HCT116 (cell line): ENCODE measurements around the gene GRIK5. TPM values are rescaled to one million over a fixed set of nuclear protein-coding genes. Genes with fewer than 3 reads are reported as not detected.

Source experiments
- ATAC-seq: fragments of 200-7000 bp; cut with Tn5 transposase; 2 replicates; pipeline ENCODE4 v1.9.1; 2020; ENCODE audit warnings: mild to moderate bottlenecking, moderate library complexity
- BruUV-seq: library from RNA; stranded (reverse); fragments of 400-500 nt; replicated peaks from 2 replicates; lab custom pipeline; 2021; lab: Mats Ljungman, UMichigan
- CTCF ChIA-PET: fragments of 300-600 bp; sonication (Branson Sonifier 250); formaldehyde crosslinking; loops from one replicate; lab custom pipeline; 2021; ENCODE audit warnings: antibody characterized with exemption; lab: Charles Lee
- POLR2A ChIA-PET: fragments of 300-600, 350-600 bp; sonication (Branson Sonifier 250); formaldehyde crosslinking; loops from one replicate; lab custom pipeline; 2021; ENCODE audit warnings: antibody characterized with exemption; lab: Charles Lee
- RAD21 ChIA-PET, 2 experiments: fragments of 300-600 bp; sonication (Branson Sonifier 250); formaldehyde crosslinking; loops; one replicate each; lab custom pipeline; 2023; ENCODE audit warnings: low total read pairs in 2 of 2; ENCODE audit not compliant: uncharacterized antibody in 2 of 2, unreplicated experiment in 2 of 2, low non-redundant PET in 1 of 2; lab: Charles Lee
- DNase-seq: peaks from one replicate; pipeline ENCODE4 v3.0.0-alpha.2; 2010; ENCODE audit warnings: low read depth, low spot score
- H2AFZ ChIP-seq: fragments of 200-600 bp; shearing (Covaris generic), sonication (generic); 2 replicates; pipeline ENCODE4 v1.6.1; 2017; ENCODE audit warnings: low read depth, mixed run types, mixed read lengths, antibody characterized with exemption, low read length; ENCODE audit not compliant: poor library complexity, severe bottlenecking
- H3K27ac ChIP-seq: 2 replicates; pipeline ENCODE4 v1.5.1; 2012; ENCODE audit warnings: low read depth, low read length
- H3K27me3 ChIP-seq: fragments of 200-600 bp; sonication (generic); 2 replicates; pipeline ENCODE4 v1.6.1; 2016; ENCODE audit warnings: mixed run types, low read length, mixed read lengths; ENCODE audit not compliant: insufficient read depth
- H3K36me3 ChIP-seq, 2 experiments: fragments of 200-500 bp in 1 of 2; fragments of 200-600 bp in 1 of 2; sonication (Bioruptor generic) in 1 of 2; sonication (generic) in 1 of 2; 2 replicates each; pipeline versions ENCODE4 v1.5.1 to v1.6.1; 2014 to 2016; ENCODE audit warnings: low read length in 2 of 2, inconsistent platforms in 1 of 2, mixed read lengths in 1 of 2, mixed run types in 1 of 2; ENCODE audit not compliant: insufficient read depth in 2 of 2, control insufficient read depth in 1 of 2
- H3K4me1 ChIP-seq, 2 experiments: fragments of 200-600 bp in 1 of 2; sonication (generic) in 1 of 2; 2 replicates each; pipeline versions ENCODE4 v1.5.1 to v1.6.1; 2012 to 2017; ENCODE audit warnings: low read length in 2 of 2, inconsistent platforms in 1 of 2, mild to moderate bottlenecking in 1 of 2, mixed read lengths in 1 of 2, mixed run types in 1 of 2, moderate library complexity in 1 of 2; ENCODE audit not compliant: insufficient read depth in 2 of 2, control insufficient read depth in 1 of 2
- H3K4me2 ChIP-seq: fragments of 200-600 bp; sonication (generic); 2 replicates; pipeline ENCODE4 v1.6.1; 2017; ENCODE audit warnings: mixed run types, low read length, mixed read lengths
- H3K4me3 ChIP-seq, 2 experiments: fragments of 200-600 bp in 1 of 2; sonication (generic) in 1 of 2; replicated peaks in 1 of 2; 2 replicates each; pipeline ENCODE4 v1.5.1; 2011 to 2016; ENCODE audit warnings: low read length in 2 of 2, control low read depth in 1 of 2, low read depth in 1 of 2, mild to moderate bottlenecking in 1 of 2, mixed read lengths in 1 of 2, mixed run types in 1 of 2
- H3K79me2 ChIP-seq: fragments of 200-600 bp; sonication (generic); 2 replicates; pipeline ENCODE4 v1.6.1; 2017; ENCODE audit warnings: mild to moderate bottlenecking, mixed run types, low read length, moderate library complexity, mixed read lengths; ENCODE audit not compliant: insufficient read depth
- H3K9ac ChIP-seq: fragments of 200-600 bp; sonication (generic); 2 replicates; pipeline ENCODE4 v1.6.1; 2016; ENCODE audit warnings: low read length, mixed read lengths
- H3K9me2 ChIP-seq: fragments of 200-600 bp; sonication (generic), shearing (Covaris generic); 2 replicates; pipeline ENCODE4 v1.6.1; 2017; ENCODE audit warnings: mixed run types, mild to moderate bottlenecking, moderate library complexity; ENCODE audit not compliant: insufficient read depth
- H3K9me3 ChIP-seq, 2 experiments: fragments of 200-500 bp in 1 of 2; fragments of 200-600 bp in 1 of 2; sonication (Bioruptor generic) in 1 of 2; sonication (generic) in 1 of 2; 2 replicates each; pipeline ENCODE4 v1.6.1; 2014 to 2017; ENCODE audit warnings: low read length in 2 of 2, mixed read lengths in 2 of 2, inconsistent platforms in 1 of 2, low read depth in 1 of 2, mild to moderate bottlenecking in 1 of 2, mixed run types in 1 of 2, moderate library complexity in 1 of 2; ENCODE audit not compliant: control insufficient read depth in 1 of 2, insufficient read depth in 1 of 2
- H4K20me1 ChIP-seq: fragments of 200-600 bp; sonication (generic), shearing (Covaris generic); 2 replicates; pipeline ENCODE4 v1.6.1; 2017; ENCODE audit warnings: mixed run types, mild to moderate bottlenecking, moderate library complexity; ENCODE audit not compliant: insufficient read depth
- ATF3 ChIP-seq: IDR thresholded peaks from 2 replicates; pipeline ENCODE4 v1.6.1; 2012
- CBX3 ChIP-seq: IDR thresholded peaks from 2 replicates; pipeline ENCODE4 v1.6.1; 2012; ENCODE audit warnings: low read depth
- CEBPB ChIP-seq: IDR thresholded peaks from 2 replicates; pipeline ENCODE4 v1.6.1; 2012; ENCODE audit warnings: low read depth
- CTCF ChIP-seq, 3 experiments: fragments of 200-600 bp in 1 of 3; sonication (generic) in 1 of 3; IDR thresholded peaks in 2 of 3; conservative IDR thresholded peaks in 1 of 3; 2 replicates each; pipeline ENCODE4 v1.5.1; 2012 to 2017; ENCODE audit warnings: low read depth in 2 of 3, low read length in 2 of 3, antibody characterized with exemption in 1 of 3, borderline replicate concordance in 1 of 3, control low read depth in 1 of 3, mild to moderate bottlenecking in 1 of 3, mixed read lengths in 1 of 3, mixed run types in 1 of 3, moderate library complexity in 1 of 3; ENCODE audit not compliant: insufficient read depth in 1 of 3
- EGR1 ChIP-seq: IDR thresholded peaks from 2 replicates; pipeline ENCODE4 v1.6.1; 2012; ENCODE audit warnings: low read depth
- ELF1 ChIP-seq: IDR thresholded peaks from 2 replicates; pipeline ENCODE4 v1.6.1; 2012; ENCODE audit warnings: low read depth, borderline replicate concordance
- EZH2 ChIP-seq: fragments of 200-600 bp; sonication (generic); IDR thresholded peaks from 2 replicates; pipeline ENCODE4 v1.6.1; 2017; ENCODE audit warnings: antibody characterized with exemption, mixed run types
- EZH2phosphoT487 ChIP-seq: fragments of 200-600 bp; IDR thresholded peaks from 2 replicates; pipeline ENCODE4 v1.6.1; 2018; ENCODE audit warnings: antibody characterized with exemption, borderline replicate concordance
- FOSL1 ChIP-seq: IDR thresholded peaks from 2 replicates; pipeline ENCODE4 v1.6.1; 2012; ENCODE audit warnings: low read depth
- JUND ChIP-seq: IDR thresholded peaks from 2 replicates; pipeline ENCODE4 v1.6.1; 2012
- MAX ChIP-seq: IDR thresholded peaks from 2 replicates; pipeline ENCODE4 v1.6.1; 2012
- POLR2A ChIP-seq: IDR thresholded peaks from 2 replicates; pipeline ENCODE4 v1.7.0; 2011; ENCODE audit warnings: borderline replicate concordance; ENCODE audit not compliant: insufficient read depth, insufficient read length; ENCODE audit errors: extremely low read depth
- POLR2AphosphoS5 ChIP-seq: IDR thresholded peaks from 2 replicates; pipeline ENCODE4 v1.6.1; 2011; ENCODE audit warnings: mild to moderate bottlenecking, low read depth, low read length, moderate library complexity
- RAD21 ChIP-seq: IDR thresholded peaks from 2 replicates; pipeline ENCODE4 v1.6.1; 2012; ENCODE audit warnings: low read depth, mild to moderate bottlenecking
- SIN3A ChIP-seq: IDR thresholded peaks from 2 replicates; pipeline ENCODE4 v1.6.1; 2012; ENCODE audit warnings: low read depth
- SRF ChIP-seq: IDR thresholded peaks from 2 replicates; pipeline ENCODE4 v1.6.1; 2012; ENCODE audit warnings: low read depth
- TCF7L2 ChIP-seq: IDR thresholded peaks from 2 replicates; pipeline ENCODE4 v1.7.0; 2011; ENCODE audit warnings: borderline replicate concordance, inconsistent platforms; ENCODE audit not compliant: insufficient read depth, insufficient read length; ENCODE audit errors: extremely low read depth
- YY1 ChIP-seq: IDR thresholded peaks from 2 replicates; pipeline ENCODE4 v1.6.1; 2011; ENCODE audit warnings: low read length, low read depth, moderate library complexity, mild to moderate bottlenecking; ENCODE audit not compliant: insufficient replicate concordance; ENCODE audit errors: extremely low read depth
- ZFX ChIP-seq: fragments of 450-650 bp; IDR thresholded peaks from 2 replicates; pipeline ENCODE4 v1.6.1; 2017
- intact Hi-C: fragments of 100-400 bp; cut with micrococcal nuclease; formaldehyde crosslinking; loops from 2 replicates; pipeline ENCODE4 v1.10.0; 2022
- total RNA-seq: library from RNA; stranded (reverse); gene quantifications from one replicate; pipeline ENCODE4 v1.2.1, GENCODE V29; 2021; ENCODE audit not compliant: unreplicated experiment
- TF ChIP-seq, protein P1 (sequence below): IDR thresholded peaks from 2 replicates; pipeline ENCODE4 v1.6.1; 2012; ENCODE audit warnings: low read depth

The GRIK5 gene
- total RNA-seq, 1 experiment from 2014 or later, result 1.7 TPM

DNA sequence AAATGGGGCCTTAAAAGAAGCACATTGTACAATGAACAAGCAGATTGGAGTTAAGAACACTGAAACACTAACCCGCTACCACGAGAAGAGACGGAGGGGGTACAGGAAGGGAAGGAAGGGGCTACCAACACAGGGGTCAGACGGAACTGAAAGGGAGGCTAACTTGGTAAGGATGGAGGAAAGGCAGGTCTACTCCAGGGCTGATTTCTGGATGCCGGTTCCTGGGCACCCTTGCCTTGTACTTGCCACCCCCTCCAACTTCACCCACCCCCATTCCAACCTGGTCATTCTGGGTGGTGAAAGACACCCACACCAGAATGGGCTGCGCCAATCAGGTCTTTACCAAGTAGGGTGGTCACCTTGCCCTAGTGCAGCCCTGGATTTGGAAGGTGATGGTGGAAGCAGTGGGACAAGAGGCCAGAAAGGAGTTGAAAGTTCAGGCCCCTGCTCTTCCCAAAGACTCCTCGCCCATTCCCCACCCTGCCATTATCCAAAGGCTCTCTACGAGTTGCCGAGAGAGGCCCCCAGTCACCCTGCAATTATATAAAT lies 16.3 kb upstream of the GRIK5 start:
- Histone ChIP-seq H3K79me2 (peaks cover 2% of the 10 kb centered on the region; the same call in 1 of the 2 replicates), H3K36me3 (peaks cover 3 to 5% of the 10 kb centered on the region in 2 experiments; a peak in 3 of 4 replicates), H3K4me3 (no peak overlapping the region), H3K27me3 (no peaks in the 10 kb centered on the region), H3K4me2 (no peak overlapping the region), H3K9me3 (no peaks in the 10 kb centered on the region), H4K20me1 (peaks cover 3% of the 10 kb centered on the region; the same call in 1 of the 2 replicates), H3K9me2 (no peaks in the 10 kb centered on the region), H3K9ac (no peak overlapping the region), H3K27ac (no peak overlapping the region), H3K4me1 (peaks cover 0 to 16% of the 10 kb centered on the region in 2 experiments; a peak in 2 of 4 replicates), H2AFZ (no peak overlapping the region)
- ATAC-seq, result no peak
- TF ChIP-seq CEBPB, result no peak
- no peak for TF ChIP-seq EGR1
- no peak for TF ChIP-seq TCF7L2
- TF ChIP-seq CTCF (IDR thresholded peaks at IDR 0.05 in 2 of 3, conservative IDR thresholded peaks at IDR 0.05 in 1 of 3; ENCODE audit: borderline replicate concordance in 1 of 3, insufficient read depth in 1 of 3, low read depth in 2 of 3, low read length in 2 of 3), result no peak
- no peak for TF ChIP-seq ZFX
- no peak for TF ChIP-seq ATF3
- TF ChIP-seq, protein P1, sequence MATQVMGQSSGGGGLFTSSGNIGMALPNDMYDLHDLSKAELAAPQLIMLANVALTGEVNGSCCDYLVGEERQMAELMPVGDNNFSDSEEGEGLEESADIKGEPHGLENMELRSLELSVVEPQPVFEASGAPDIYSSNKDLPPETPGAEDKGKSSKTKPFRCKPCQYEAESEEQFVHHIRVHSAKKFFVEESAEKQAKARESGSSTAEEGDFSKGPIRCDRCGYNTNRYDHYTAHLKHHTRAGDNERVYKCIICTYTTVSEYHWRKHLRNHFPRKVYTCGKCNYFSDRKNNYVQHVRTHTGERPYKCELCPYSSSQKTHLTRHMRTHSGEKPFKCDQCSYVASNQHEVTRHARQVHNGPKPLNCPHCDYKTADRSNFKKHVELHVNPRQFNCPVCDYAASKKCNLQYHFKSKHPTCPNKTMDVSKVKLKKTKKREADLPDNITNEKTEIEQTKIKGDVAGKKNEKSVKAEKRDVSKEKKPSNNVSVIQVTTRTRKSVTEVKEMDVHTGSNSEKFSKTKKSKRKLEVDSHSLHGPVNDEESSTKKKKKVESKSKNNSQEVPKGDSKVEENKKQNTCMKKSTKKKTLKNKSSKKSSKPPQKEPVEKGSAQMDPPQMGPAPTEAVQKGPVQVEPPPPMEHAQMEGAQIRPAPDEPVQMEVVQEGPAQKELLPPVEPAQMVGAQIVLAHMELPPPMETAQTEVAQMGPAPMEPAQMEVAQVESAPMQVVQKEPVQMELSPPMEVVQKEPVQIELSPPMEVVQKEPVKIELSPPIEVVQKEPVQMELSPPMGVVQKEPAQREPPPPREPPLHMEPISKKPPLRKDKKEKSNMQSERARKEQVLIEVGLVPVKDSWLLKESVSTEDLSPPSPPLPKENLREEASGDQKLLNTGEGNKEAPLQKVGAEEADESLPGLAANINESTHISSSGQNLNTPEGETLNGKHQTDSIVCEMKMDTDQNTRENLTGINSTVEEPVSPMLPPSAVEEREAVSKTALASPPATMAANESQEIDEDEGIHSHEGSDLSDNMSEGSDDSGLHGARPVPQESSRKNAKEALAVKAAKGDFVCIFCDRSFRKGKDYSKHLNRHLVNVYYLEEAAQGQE, result no peak
- no peak for TF ChIP-seq CBX3
- TF ChIP-seq POLR2A, result no peak
- no peak for TF ChIP-seq YY1
- TF ChIP-seq SIN3A, result no peak
- no peak for TF ChIP-seq FOSL1
- TF ChIP-seq JUND, result no peak
- no peak for TF ChIP-seq EZH2
- no peak for TF ChIP-seq RAD21
- no peak for TF ChIP-seq MAX
- no peak for TF ChIP-seq EZH2phosphoT487
- no peak for TF ChIP-seq ELF1
- TF ChIP-seq SRF, result no peak
- no peak for TF ChIP-seq POLR2AphosphoS5
- ChIA-PET RAD21 (interaction anchor here in 1 of 2 experiments (1.1 kb wide), 1 partner anchor 58 kb away, joined by 3 read pairs; no protein-coding TSS in a partner anchor), CTCF (no interaction called here), POLR2A (no interaction called here)
- intact Hi-C loops, result no loop called here
- no peak for DNase-seq
- BruUV-seq, result no TSS peak
